ENCODE data around the gene RASGRF1.

RASGRF1 gene

GRCh38 chr15:78925956-78926743, 164.4 kb downstream of the RASGRF1 start:
- DNase-seq, result no peak

DNA sequence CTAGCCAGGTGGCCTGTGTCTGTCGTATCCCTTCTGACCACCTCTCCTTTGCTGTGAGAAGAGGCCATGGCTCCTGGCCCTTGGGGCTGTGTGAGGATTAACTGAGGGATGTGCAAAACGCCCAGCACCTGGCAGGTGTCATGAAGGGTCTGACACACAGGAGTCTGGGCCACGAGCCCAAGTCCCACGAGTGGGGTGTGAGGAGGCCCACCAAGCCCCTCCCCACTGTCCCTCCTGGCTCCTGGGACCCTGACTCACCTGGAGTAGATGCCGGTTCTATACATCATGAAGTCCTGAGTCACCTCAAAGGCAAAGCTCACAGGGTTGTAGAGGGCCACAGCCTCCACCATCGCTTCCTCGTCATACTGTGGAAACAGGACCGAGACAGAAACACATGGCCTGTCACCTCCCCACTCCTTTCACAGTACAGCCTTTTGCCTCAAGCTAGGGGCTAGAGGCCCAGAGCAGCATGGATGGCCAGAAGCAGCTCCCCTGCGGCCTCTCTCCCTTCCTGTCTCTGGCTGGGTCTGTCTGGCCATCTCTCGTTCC, 165.4 kb downstream of the RASGRF1 start:
- DNase-seq, result no peak

DNA sequence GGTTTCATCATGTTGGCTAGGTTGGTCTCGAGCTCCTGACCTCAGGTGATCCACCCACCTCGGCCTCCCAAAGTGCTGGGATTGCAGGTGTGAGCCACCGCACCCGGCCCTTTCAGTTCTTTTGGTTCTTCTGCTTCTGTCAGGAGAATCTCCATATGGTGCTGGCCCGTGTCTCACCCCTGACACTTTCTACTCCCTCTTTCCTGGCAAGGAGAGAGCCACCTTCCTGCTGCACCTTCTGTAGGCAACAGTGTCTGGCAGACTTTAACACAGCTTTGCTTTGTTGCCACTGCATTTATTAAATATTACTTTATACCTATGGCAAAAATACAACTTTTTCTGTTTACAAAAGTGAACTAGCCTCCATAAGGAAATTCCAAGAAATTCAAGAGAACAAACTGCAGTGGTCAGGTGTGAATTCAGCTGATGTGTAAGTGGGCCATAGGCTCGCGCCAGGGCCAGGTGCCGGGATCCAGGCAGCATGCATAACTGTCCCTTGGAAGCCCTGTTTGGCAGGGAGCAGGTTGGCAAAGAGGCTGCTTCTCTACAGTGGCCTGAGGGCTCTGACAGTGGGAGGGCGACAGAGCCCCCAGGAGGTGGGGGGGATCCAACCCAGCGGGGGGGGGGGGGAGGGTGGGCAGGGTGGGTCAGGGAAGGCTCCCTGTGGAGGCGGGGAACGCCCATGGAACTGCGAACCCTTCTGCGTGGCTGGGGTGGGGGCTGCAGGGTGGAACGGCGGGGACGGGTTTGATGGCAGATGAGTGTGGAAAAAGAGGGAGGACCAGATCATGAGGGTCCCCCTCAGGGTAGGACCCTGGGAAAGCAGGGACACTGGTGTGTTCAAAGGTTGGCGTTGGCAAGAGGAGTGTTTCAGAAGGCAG, 166.9 kb downstream of the RASGRF1 start:
- DNase-seq, result no peak

GRCh38 chr15:78923015-78923414, 167.6 kb downstream of the RASGRF1 start:
- DNase-seq, result no peak

DNA sequence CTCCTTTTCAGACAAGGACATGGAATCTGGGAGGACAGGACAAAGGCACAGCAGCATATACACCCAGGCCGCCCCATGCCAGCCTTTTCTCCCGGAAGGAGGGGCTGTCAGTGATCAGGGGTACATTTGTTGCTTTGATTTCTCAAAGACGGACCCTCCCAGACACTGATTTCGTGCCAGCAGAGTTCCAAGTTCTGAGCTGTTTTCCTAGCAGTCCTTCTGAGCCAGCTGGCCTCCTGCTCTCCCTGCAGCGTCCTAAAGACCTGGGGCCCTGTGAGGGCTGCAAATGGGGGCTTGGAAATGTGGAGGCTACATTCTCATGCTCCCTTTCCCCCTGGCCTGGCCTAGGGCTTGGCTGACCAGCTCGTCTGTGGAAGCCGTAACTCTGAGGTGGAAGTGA, 168.1 kb downstream of the RASGRF1 start:
- no peak for DNase-seq

GRCh38 chr15:78921940-78922339, 168.6 kb downstream of the RASGRF1 start:
- no peak for DNase-seq

GRCh38 chr15:78921517-78921916, 169.1 kb downstream of the RASGRF1 start:
- DNase-seq, result no peak

GRCh38 chr15:78917888-78918287, 172.7 kb downstream of the RASGRF1 start:
- DNase-seq, result no peak

- DNase-seq, result no peak
These were observed 174.5 kb downstream of the RASGRF1 start for GRCh38 chr15:78916088-78916487.

DNA sequence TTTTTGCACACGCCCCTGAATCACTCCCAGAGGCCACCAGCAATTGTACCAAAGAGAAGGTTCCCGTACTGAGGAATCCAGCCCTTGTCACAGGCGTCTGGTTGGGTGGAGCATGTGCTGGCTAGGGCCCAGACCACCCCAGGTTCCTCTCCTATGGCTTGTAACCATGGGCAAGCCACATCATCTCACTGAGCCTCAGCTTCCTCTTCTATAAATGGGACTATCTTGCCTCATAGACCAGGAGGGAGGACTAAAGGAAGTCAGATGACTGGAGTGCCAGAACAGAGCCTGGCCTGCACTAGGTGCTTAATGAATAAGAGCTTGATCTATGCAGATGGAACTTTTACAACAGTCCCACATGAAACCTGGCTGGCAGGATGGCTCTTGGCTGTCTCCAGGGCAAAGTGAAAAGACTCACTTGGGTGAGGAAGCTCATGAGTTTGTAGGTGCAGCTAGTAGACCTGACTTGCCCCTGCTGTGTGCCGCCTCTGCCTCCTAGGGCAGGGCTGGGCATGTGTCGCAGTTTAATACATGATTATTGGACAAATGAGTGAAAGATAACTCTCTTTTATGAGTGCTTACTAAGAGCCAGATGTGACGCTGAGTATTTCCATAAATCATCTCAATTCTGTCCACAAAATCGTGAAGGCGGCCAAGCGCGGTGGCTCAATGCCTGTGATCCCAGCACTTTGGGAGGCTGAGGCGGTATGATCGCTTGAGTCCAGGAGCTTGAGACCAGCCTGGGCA, 175.1 kb downstream of the RASGRF1 start:
- DNase-seq, result no peak

- DNase-seq, result no peak
These were observed 176.4 kb downstream of the RASGRF1 start for GRCh38 chr15:78914027-78914764.

- no peak for DNase-seq
These were observed 177.6 kb downstream of the RASGRF1 start for GRCh38 chr15:78913012-78913411.

- no peak for DNase-seq
These were observed 178.3 kb downstream of the RASGRF1 start for GRCh38 chr15:78912316-78912715.

DNA sequence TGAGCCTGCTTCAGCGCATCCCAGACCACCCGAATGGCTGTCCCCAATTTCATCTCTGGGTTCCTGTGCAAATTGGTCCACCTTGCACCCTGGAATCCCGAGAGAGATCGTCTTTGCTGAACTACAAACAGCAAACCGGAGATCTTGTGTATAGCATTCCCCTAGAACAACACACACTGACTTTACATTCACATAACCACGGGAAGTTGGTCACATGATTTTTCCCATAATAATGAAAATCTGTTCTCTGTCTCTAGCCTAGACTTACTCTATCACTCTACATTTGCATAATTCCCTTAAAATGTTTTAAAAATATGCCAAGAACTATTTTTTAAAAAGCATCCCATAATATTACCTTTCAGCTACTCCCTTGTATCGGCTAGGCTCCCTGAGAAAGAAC, 180.3 kb downstream of the RASGRF1 start:
- DNase-seq, result no peak
